GM18520 (cell line): ENCODE results near the gene TFF2.

Source experiments
- ATAC-seq: cut with Tn5 transposase; IDR thresholded peaks from one replicate; pipeline ENCODE4 v1.9.1; 2021; ENCODE audit not compliant: unreplicated experiment

Gene TFF2

DNA sequence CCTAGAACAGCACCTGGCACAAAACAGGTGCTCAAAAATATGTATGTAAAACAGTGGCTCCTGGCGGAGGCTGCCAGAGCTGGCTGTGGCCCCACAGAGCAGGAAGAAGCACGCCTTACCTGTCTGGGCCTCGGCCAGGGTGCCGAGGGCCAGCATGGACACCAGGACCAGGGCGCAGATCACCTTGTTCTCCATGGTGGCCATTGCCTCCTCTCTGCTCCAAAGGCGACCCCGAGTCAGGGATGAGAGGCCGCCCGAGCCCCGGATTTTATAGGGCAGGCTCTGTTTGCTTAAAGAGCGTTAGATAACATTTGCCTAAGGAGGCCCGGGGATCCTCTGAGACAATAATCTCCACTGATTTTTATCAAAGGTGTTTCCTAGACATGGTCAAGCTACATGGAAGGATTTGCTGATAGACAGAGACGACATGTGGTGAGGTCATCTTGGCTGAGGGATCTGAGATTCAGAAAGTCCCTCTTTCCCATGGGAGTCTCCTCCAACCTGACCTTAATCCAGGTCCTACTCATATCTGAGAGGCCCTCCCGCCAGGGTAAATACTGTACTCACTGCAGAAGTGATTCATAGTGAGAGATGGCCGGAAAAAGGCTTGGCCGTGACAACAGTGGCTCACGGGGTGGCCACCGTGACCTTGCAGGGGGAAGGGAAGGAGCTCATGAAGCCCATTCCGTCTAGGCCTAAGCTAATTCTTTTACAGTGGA is 15.7 kb upstream of the TFF2 start, which contains the start of gene TFF1:
Gene TFF1, minus strand, starts transcription at position 244 of the 719 bp plus-strand sequence. Its CDS starts 40 bp downstream, at position 204.
- no peak for ATAC-seq

DNA sequence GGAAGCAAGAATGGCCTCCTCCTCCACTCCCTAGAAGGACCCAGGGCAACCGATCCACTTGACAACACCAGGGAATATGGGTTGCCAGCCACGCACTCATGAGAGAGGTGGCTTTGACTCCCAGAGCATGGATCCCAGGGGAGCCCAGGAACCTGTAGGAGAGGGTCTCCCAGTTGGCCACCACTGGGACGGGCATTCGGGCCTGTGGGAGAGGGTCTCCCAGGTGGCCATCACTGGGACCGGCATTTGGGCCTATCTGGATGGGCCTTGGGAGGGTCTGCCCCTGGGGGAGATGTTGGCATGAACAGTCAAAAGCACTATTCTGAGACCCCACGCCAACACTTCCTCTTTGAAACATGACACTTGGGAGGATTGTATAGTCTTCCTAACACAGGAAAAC is 15.0 kb upstream of the TFF2 start:
- ATAC-seq: no peak

DNA sequence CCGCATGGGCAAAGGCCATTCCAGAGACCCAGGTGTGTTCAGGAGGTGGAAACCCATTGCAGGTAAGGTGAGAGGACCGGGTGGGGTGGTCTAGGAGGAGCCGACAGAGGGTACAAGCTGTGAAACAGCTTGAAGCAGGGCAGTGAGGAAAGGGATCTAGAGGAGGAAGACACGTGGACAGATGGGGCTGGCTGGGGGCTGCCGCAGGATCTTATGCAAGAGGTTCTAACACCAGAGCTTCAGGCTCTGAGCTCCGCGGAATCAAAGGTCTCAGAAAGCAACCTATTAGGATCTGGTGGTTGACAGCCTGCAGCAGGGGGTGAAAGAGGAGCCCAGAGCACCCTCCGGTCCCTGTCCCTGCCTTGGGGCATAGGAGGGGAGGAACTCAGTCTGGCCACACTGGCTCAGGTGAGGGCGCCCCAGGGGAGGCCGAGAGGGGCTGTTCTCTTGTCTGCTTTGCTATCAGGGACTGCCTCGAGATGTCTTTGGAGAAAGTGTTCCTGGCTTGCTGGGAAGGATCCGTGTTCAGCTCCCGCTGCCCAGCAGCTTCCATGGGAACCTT is 13.6 kb upstream of the TFF2 start:
- ATAC-seq: no peak

DNA sequence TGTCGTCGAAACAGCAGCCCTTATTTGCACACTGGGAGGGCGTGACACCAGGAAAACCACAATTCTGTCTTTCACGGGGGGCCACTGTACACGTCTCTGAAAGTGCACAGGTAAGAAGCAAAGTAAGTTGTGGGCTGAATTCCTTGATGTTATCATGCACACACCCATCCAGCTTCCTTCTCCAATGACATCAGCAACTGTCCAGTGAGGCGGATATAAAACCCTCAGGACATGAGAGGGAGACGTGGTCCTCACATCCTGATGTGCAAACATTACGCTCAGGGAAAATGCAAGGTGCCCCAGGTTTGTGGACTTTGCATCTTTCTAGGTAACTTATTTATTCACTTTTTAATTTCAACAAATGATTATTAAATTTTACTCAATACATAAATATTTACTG is 12.5 kb upstream of the TFF2 start:
- no peak for ATAC-seq

DNA sequence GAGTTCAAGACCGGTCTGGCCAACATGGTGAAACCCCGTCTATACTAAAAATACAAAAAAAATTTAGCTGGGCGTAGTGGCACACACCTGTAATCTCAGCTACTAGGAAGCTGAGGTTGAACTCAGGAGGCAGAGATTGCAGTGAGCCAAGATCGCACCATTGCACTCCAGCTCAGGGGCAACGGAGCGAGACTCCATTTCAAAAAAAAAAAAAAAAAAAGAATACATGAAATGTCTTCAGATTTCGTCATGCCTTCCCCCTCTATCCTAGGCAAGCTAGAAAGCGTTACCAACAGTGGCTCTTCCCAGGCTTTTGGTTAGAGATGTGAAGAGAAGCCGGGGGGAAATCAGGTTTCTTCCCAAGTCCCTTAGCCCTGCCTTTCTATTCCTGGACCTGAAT is 11.9 kb upstream of the TFF2 start:
- ATAC-seq: no peak

DNA sequence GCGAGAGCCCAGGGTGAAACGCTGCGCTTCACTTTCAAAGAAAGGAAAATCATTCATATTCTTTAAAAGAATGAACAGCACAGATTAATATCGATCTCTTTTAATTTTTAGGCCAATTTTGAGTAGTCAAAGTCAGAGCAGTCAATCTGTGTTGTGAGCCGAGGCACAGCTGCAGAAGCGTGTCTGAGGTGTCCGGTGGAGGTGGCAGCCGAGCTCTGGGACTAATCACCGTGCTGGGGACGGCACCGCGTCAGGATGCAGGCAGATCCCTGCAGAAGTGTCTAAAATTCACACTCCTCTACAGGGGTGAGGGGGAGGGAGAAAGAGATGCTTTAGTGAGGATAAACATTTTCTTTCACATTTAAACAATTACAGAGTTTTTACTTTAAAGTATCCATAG is 11.4 kb upstream of the TFF2 start:
- no peak for ATAC-seq

DNA sequence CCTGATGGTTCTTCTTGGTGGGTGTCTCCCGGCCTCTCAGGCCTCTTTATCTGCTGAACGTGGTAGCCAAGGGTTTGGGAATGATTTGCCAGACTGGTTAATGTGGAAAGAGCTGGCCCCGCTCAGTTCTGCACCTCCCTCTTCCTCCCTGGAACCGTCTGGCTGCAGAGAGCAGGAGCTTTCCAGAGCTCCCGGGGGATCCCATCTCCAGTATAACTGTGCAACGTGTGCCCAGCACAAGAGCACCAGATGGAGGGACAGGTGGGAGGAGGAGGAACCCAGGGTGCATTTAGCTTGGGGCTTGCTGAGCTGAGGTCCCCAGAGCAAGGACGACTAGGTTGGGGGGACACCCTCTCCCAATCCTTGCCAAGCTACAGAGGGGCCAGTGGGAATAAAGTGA is 10.5 kb upstream of the TFF2 start:
- ATAC-seq: no peak

DNA sequence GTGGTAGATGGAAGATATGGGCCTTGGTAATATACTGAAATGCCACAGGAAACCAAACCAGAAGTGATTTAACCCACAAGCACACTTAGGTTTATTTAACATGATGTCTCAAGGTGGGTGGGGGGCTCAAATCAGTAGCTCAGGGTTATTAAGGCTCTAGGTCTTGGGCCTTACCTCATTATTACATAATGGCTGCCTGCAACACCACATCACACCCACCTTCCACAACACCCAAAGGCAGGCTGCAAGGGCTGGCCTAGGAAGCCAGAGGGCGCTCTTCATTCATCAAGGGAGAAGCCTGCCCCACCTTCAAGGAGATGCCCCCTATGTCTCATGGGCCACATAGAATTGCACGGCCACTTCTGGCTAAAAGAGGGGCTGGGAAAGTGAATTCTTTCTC is 9.5 kb upstream of the TFF2 start:
- no peak for ATAC-seq

DNA sequence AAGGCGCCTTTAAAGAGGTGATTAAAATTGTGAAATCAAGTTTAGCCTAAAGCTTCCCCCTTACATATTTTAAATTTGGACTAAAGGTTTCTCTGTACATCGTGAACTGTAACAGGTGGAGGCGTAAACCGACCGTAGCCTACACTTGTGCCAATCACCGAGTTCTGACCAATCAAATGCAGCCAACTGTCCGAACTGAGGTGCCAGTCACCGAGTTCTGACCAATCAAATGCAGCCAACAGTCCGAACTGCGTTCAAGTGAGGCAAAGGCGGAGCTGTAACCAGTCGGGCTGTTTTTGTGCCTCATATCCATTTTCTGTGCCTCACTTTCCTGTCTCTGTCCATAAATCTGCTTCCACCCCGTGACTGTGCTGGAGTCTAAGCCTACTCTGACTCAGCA is 8.1 kb upstream of the TFF2 start:
- no peak for ATAC-seq

DNA sequence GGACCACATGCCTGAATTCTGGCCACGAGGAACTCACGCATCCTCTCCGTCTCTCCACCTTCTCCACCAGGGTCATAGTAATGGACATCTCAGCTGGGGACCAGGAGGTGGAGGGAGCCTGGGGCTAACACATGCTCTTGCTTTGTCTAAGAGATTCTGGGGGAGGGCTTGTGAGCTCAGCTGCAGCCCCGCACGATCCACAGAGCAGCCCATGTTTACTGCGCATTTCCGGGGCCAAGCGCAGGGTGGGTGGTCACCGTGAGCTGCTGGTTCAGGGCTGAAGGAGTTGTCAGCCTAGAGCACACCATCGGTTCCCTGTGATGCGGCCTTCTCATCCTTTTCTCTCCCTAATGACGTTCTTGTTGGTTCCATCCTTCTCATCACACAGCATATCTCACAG is 7.5 kb upstream of the TFF2 start:
- ATAC-seq: no peak

DNA sequence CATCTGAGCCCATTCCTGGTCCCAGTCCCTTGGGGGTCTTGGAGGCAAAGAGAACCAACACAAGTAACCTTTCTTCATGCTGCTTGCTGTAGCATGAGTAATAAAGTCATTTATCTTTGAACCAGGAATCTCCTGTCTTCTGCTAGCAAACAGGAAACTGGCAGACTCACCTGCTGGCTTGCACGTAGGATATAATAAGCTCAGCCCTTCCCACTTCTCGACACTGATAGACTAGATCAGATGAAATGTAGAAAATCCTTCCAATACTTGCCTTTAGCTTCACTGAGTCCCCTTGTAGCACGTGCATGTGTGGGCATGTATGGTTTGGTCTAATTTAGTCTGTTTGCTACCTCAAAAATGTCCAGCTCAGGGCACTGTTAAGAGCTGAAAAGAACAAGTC is 6.5 kb upstream of the TFF2 start:
- no peak for ATAC-seq

DNA sequence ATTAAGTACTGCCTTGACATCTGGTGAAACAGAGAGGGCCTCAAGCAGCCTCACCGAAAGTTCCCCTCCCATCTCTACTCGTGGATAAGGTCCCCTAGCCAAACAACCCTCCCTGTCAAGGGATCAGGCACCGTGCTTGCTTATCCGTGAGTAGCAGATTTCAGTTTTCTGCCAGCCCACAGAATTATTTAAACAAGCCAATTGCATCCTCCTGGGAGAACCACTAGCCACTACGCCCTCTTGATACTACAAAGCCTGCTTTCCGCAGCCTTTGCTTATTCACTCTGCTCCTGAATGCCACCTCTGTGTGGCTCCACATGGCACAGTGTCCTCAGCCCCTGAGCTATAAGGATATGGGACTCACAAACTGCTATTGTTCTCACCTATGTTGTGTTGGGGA is 5.9 kb upstream of the TFF2 start:
- ATAC-seq: no peak

DNA sequence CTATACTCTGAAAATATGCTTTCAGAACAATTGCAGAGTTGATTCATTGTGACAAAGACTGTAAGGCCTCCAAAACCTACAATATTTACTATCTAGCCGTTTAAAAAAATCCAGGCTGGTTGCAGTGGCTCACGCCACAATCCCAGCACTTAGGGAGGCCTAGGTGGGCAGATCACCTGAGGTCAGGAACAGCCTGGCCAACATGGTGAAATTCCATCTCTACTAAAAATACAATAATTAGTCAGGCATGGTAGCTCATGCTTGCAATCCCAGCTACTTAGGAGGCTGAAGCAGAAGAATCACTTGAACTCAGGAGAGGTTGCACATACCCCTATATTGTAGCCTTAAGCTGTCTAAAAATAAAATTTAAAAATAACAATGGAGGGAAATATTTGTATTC is 5.3 kb upstream of the TFF2 start:
- no peak for ATAC-seq

DNA sequence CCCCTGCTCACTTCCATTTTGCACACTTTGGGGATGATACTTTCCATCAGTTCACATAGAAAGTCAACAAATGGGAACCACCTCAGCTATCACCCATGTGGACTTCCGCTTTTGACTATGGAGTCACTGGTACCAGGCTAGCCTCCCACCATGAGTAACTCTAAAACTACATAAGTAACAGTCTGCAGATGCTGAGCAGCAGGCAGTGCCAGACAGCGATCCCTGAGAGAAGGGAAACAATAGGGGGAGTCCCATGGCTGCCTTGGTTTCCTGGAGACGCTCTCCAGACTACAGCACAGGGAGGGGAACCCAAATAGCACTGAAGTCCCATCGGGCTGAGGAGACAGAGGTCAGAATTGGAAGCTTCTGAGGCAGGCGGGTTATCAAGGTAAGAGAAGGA is 2.8 kb upstream of the TFF2 start:
- ATAC-seq: no peak

DNA sequence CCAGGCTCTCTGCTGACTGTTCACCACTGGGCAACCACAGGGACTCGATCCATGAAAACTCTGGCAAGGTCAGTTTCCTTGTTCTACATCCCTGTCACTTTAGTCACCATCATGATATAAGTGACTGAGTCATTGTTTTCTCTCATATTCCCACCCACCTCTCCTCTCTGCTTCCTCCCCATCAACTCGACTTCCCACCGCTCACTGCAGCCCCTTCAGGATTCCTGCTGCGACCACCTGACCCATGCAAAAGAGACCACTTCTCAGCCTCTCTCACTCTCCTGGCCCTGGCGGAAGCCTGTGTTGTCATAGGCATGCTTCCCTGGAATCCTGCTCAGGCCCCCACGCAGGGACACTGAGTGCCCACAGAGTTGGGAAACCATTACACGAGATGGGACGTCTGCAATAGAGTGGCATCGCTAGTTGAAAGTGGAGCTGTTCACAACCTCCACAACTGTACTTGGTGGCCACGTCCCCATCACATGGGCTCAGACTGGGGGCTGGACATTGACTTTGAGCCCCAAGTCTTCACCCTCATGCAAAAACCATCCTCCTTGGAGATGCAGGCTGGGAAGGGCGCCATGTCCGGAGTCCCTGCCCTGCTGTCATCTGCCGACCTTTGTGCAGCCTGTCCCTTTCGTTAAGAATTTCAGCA is 1.8 kb upstream of the TFF2 start:
- ATAC-seq: no peak

DNA sequence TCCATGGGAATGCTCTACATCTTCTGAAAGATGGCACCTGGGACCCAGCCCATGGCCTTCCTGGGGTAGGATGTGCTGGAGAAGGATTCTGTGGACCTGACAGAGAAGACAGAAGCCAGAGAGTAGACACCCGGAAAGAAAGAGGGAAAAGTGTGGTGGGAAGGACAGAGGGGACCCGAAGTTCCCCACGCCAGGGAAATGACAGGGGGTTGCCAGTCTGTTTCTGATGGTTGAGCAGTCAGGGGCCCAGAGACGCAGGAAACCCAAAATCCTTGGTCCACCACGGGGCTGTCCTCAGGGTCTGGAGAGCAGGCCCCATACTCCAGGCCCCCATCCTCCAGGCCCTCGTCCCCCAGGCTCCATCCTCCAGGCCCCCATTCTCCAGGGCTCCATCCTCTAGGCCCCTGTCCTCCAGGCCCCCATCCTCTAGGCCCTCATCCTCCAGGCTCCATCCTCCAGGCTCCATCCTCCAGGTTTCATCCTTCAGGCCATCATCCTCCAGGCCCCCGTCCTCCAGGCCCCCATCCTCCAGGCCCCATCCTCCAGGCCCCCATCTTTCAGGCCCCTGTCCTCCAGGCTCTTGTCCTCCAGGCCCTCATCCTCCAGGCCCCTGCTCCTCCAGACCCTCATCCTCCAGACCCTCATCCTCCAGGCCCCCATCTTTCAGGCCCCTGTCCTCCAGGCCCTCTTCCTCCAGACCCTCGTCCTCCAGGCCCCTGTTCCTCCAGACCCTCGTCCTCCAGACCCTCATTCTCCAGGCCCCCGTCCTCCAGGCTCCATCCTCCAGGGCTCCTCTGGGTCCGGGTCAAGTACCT is 1.0 kb upstream of the TFF2 start:
- no peak for ATAC-seq

DNA sequence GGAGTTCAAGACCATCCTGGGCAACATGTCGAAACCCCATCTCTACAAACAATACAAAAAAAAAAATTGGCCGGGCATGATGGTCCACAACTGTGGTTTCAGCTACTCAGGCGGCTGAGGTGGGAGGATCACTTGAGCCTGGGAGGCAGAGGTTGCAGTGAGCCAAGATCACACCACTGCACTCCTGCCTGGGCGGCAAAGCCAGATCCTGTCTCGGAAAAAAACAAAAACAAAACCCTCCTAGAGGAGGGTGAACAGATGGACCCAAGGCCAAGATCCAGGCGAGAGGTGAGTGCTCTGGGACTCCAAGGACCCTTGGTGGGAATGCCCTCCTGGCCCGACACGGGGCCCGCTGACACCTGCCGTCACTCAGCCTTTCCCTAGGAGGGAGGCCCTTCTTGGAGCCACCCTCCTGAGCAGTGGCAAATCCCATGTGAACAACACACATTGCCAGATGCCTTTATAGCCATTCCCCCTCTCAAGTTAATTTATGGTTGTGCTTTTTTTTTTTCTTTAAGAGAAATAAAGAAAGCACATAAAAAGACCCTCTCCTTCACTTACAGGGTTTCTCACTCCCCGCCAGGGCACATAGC is 380 bp downstream of the TFF2 start:
- no peak for ATAC-seq

DNA sequence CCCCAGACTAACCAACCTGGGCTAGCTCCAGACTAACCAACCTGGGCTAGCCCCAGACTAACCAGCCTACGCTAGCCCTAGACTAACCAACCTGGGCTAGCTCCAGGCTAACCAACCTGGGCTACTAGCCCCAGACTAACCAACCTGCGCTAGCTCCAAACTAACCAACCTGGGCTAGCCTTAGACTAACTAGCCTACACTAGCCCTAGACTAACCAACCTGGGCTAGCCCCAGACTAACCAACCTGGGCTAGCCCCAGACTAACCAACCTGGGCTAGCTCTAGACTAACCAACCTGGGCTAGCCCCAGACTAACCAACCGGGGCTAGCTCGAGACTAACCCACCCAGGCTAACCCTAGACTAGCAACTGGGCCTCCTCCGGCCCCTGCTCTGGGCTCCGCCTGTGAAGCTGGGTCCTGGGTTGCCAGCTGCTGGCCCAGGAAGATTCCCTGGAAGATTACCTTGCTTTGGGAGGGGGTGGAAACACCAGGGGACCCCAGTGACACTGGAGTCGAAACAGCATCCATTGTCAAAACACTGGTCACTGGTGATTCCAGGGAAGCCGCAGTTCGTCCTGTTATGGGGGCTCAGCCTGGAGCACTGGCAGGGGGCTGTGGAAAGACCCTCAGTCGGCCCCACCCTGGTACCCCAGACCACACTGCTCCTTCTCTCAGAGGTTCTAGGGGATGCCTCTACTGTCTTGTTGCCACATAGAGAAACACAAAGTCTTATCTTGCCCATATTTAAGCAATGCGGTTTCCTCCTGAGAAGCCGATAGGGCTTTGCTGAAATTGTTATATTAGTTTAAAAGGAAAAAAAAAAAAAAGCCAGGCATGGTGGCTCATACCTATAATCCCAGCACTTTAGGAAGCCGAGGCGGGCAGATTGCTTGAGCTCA is 1.1 kb downstream of the TFF2 start:
- no peak for ATAC-seq

DNA sequence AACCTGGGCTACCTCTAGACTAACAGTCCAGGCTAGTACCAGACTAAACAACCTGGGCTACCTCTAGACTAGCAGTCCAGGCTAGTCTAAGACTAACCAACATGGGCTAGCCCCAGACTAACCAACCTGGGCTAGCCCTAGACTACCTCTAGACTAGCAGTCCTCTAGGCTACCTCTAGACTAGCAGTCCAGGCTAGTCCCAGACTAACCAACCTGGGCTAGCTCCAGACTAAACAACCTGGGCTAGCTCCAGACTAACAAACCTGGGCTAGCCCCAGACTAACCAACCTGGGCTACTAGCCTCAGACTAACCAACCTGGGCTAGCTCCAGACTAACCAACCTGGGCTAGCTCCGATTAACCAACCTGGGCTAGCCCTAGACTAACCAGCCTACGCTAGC is 2.0 kb downstream of the TFF2 start:
- no peak for ATAC-seq

DNA sequence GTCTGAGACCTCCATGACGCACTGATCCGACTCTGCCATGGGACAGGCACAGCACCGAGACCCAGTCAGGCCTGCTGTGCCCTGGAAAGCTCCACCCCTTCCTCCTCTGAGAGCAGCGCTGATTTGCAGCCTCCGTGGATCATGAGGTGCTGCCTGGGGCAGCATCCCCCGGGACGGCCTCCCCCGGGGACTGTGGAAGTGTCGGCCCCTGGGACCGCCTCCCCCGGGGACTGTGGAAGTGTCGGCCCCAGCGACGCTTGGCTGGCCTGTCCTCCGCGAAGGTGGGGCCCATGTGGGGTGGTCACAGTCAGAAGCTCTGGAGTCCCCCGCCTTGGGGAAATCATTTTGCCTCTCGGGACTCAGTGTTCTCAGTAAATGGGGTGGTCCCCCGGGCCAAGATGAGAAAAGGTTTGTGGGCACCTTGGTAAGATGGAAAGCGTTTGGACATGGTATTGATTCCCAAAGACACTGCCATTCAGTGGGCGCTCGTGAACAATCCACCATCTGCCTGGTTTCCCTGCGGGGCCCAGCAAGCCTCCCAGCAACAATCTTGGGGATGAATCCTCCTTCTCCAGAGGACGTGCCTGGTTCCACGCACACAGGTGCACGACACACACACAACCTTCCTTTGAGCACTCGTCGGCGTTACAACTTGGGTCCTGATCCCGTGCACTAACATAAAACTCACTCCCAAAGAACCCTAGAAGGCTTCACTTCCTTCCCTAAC is 3.0 kb downstream of the TFF2 start:
- no peak for ATAC-seq
